Measurements from ENCODE around the gene MAPKAP1.

DNA sequence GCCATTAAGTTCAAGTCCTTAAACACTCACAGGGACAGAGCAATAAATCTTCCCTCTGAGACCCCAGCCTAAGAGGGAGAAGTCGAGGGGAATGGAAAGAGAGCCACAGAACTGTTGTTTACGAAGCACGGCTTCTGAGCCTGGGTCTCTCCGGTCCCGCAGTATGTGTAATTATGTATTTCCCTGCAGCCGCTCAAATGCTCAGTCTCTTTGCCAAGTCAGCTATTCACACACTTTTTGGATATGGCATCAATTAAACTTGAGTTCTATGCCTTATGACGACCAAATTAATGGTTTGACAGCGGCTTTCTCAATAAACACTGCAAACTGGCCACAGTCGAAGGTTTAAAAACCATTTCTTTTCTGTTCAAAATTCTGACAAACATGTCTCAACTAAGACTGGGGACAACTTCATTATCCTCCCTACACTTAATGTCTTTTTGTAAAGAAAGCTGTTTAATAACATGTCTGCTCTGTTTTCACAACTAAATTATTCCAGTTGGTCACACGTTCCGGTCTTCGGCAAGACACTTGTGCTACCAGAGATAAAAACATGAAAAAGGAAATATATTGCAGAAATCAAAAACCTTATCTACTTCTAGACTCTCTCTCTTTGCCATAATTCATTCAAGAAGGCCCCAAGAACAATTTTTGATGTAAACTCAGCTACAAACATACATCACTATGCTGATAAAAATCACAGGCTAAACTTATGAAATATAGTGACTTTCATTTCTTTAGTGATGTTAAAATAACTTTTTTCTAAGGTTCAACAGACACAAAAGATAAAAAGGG lies 242.2 kb downstream of the MAPKAP1 start:
- no peak for TF ChIP-seq TOX (CRISPR knock-in tag; IDR thresholded peaks at IDR 0.05; ENCODE audit: borderline replicate concordance)
- TF ChIP-seq, protein P1, sequence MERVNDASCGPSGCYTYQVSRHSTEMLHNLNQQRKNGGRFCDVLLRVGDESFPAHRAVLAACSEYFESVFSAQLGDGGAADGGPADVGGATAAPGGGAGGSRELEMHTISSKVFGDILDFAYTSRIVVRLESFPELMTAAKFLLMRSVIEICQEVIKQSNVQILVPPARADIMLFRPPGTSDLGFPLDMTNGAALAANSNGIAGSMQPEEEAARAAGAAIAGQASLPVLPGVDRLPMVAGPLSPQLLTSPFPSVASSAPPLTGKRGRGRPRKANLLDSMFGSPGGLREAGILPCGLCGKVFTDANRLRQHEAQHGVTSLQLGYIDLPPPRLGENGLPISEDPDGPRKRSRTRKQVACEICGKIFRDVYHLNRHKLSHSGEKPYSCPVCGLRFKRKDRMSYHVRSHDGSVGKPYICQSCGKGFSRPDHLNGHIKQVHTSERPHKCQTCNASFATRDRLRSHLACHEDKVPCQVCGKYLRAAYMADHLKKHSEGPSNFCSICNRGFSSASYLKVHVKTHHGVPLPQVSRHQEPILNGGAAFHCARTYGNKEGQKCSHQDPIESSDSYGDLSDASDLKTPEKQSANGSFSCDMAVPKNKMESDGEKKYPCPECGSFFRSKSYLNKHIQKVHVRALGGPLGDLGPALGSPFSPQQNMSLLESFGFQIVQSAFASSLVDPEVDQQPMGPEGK (CRISPR knock-in tag; IDR thresholded peaks at IDR 0.05; ENCODE audit: borderline replicate concordance) = no peak
- no peak for TF ChIP-seq GLIS3 (CRISPR knock-in tag; IDR thresholded peaks at IDR 0.05)
- no peak for TF ChIP-seq ESRRG (CRISPR knock-in tag; IDR thresholded peaks at IDR 0.05)
- TF ChIP-seq ISL1 (CRISPR knock-in tag; IDR thresholded peaks at IDR 0.05) = no peak
- TF ChIP-seq, protein P2, sequence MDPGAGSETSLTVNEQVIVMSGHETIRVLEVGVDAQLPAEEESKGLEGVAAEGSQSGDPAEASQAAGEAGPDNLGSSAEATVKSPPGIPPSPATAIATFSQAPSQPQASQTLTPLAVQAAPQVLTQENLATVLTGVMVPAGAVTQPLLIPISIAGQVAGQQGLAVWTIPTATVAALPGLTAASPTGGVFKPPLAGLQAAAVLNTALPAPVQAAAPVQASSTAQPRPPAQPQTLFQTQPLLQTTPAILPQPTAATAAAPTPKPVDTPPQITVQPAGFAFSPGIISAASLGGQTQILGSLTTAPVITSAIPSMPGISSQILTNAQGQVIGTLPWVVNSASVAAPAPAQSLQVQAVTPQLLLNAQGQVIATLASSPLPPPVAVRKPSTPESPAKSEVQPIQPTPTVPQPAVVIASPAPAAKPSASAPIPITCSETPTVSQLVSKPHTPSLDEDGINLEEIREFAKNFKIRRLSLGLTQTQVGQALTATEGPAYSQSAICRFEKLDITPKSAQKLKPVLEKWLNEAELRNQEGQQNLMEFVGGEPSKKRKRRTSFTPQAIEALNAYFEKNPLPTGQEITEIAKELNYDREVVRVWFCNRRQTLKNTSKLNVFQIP (CRISPR knock-in tag; IDR thresholded peaks at IDR 0.05; ENCODE audit: borderline replicate concordance, low read depth) = no peak
- no peak for TF ChIP-seq TCF4 (CRISPR knock-in tag; IDR thresholded peaks at IDR 0.05; ENCODE audit: borderline replicate concordance)
